ENCODE data around the gene TOLLIP. TPM values are rescaled to one million over a fixed set of nuclear protein-coding genes. Genes with fewer than 3 reads are reported as not detected.
"Not testable (repeated sequence)": the region's sequence is repeated elsewhere in the genome, so short reads cannot be mapped to it uniquely, and the experiment has no call there.

Gene TOLLIP
- total RNA-seq, 1 experiment from 2014 or later: 32.3 TPM

GRCh38 chr11:1341928-1342524, 32.6 kb upstream of the TOLLIP start:
- no peak overlapping the region for H2AFZ ChIP-seq (ENCODE audit: low read length)
- H3K36me3 Mint-ChIP-seq (ENCODE audit: insufficient read depth in 1 of 3, low read depth in 3 of 3): no peaks in the 10 kb centered on the region
- no peak overlapping the region for H2BK12ac ChIP-seq (ENCODE audit: insufficient read length, low read depth, low read length)

DNA sequence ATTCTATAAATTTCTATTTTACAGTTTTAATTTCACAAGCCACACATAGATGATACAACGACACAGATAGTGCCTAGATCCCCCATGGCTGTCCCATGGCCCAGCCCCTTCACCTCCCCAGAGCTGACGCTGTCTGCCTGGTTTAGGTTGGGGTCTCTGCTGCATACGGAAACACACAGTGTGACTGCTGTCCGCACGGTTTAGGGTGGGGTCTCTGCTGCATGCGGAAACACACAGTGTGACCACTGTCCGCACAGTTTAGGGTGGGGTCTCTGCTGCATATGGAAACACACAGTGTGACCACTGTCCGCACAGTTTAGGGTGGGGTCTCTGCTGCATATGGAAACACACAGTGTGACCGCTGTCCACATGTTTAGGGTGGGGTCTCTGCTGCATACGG, 31.8 kb upstream of the TOLLIP start:
- not testable (repeated sequence) for H3K36me3 Mint-ChIP-seq (ENCODE audit: insufficient read depth in 1 of 3, low read depth in 3 of 3); H3K27ac Mint-ChIP-seq; H2BK20ac ChIP-seq (ENCODE audit: low read depth, low read length, poor library complexity, severe bottlenecking); H3K4me1 Mint-ChIP-seq; H3K27me3 ChIP-seq (ENCODE audit: insufficient read depth, low read length); H3K4me3 Mint-ChIP-seq; H3K4me2 ChIP-seq (ENCODE audit: insufficient read depth, insufficient read length, low read length); H2BK5ac ChIP-seq (ENCODE audit: insufficient read length, low read length); H3K23me2 ChIP-seq (ENCODE audit: insufficient read length, low read depth, low read length, poor library complexity, severe bottlenecking); H2BK120ac ChIP-seq (ENCODE audit: low read depth, low read length, poor library complexity, severe bottlenecking); H3K9ac ChIP-seq (ENCODE audit: extremely low read depth, insufficient read length, low read length); H3T11ph ChIP-seq (ENCODE audit: low read length); H3K4me1 ChIP-seq (ENCODE audit: insufficient read depth, low read length); H3K9me3 Mint-ChIP-seq; H3K23ac ChIP-seq (ENCODE audit: insufficient read length, low read depth, low read length); H3K9me3 ChIP-seq (ENCODE audit: control insufficient read depth, low read depth, low read length); H3K27ac ChIP-seq (ENCODE audit: insufficient read length, low read depth, low read length); H4K20me1 ChIP-seq (ENCODE audit: control insufficient read depth, insufficient read depth, insufficient read length); H3K18ac ChIP-seq (ENCODE audit: insufficient read length, low read depth, low read length); H2AK5ac ChIP-seq (ENCODE audit: insufficient read length, low read length); H3K56ac ChIP-seq (ENCODE audit: insufficient read length, low read depth, low read length); H2BK15ac ChIP-seq (ENCODE audit: low read depth, low read length); H3K4ac ChIP-seq (ENCODE audit: low read depth, low read length); H3K79me1 ChIP-seq (ENCODE audit: insufficient read depth, low read depth, low read length, poor library complexity, severe bottlenecking); H4K8ac ChIP-seq (replicated peaks; ENCODE audit: insufficient read length, low read depth, low read length); H4K5ac ChIP-seq (ENCODE audit: insufficient read length, low read depth, low read length); H3K14ac ChIP-seq (ENCODE audit: insufficient read depth, low read length); H3K79me2 ChIP-seq (ENCODE audit: insufficient read depth, low read length); H2BK12ac ChIP-seq (ENCODE audit: insufficient read length, low read depth, low read length); H4K91ac ChIP-seq (ENCODE audit: insufficient read length, low read depth, low read length); H2AFZ ChIP-seq (ENCODE audit: low read length); DNase-seq
- peaks cover 17% of the 10 kb centered on the region for H3K27me3 Mint-ChIP-seq (ENCODE audit: low read depth)
- no CpG with 5 or more reads among the region's 10 CpGs for WGBS (ENCODE audit: extremely low coverage, insufficient read length, low lambda C conversion rate)

More at GRCh38 chr11:1341928-1342524, 32.6 kb upstream of the TOLLIP start:
- no peak overlapping the region for H2BK5ac ChIP-seq (ENCODE audit: insufficient read length, low read length)
- no peak overlapping the region for H3K56ac ChIP-seq (ENCODE audit: insufficient read length, low read depth, low read length)
- no peak overlapping the region for H2BK120ac ChIP-seq (ENCODE audit: low read depth, low read length, poor library complexity, severe bottlenecking)
- no peak overlapping the region for H4K91ac ChIP-seq (ENCODE audit: insufficient read length, low read depth, low read length)
- H3K14ac ChIP-seq (ENCODE audit: insufficient read depth, low read length): no peak overlapping the region
- no peaks in the 10 kb centered on the region for H3K23me2 ChIP-seq (ENCODE audit: insufficient read length, low read depth, low read length, poor library complexity, severe bottlenecking)
- peaks cover 6% of the 10 kb centered on the region; the same call in 1 of the 2 replicates for H3K27me3 ChIP-seq (ENCODE audit: insufficient read depth, low read length)
- H3K18ac ChIP-seq (ENCODE audit: insufficient read length, low read depth, low read length): no peak overlapping the region
- H2AK5ac ChIP-seq (ENCODE audit: insufficient read length, low read length): no peak overlapping the region
- H2BK20ac ChIP-seq (ENCODE audit: low read depth, low read length, poor library complexity, severe bottlenecking): no peak overlapping the region
- H3K4me2 ChIP-seq (ENCODE audit: insufficient read depth, insufficient read length, low read length): no peak overlapping the region
- no peak for DNase-seq
- H3K4ac ChIP-seq (ENCODE audit: low read depth, low read length): no peak overlapping the region
- H3K9me3 Mint-ChIP-seq: peaks cover 0 to 8% of the 10 kb centered on the region in 2 experiments; a peak in 3 of 5 replicates
- no peaks in the 10 kb centered on the region for H3K4me1 ChIP-seq (ENCODE audit: insufficient read depth, low read length)
- H4K8ac ChIP-seq (replicated peaks; ENCODE audit: insufficient read length, low read depth, low read length): no peak overlapping the region
- H3K79me2 ChIP-seq (ENCODE audit: insufficient read depth, low read length): no peaks in the 10 kb centered on the region
- no peak overlapping the region for H3K23ac ChIP-seq (ENCODE audit: insufficient read length, low read depth, low read length)
- H3K4me3 Mint-ChIP-seq: no peak overlapping the region
- peaks cover 15% of the 10 kb centered on the region for H3K27me3 Mint-ChIP-seq (ENCODE audit: low read depth)
- no peaks in the 10 kb centered on the region for H3K79me1 ChIP-seq (ENCODE audit: insufficient read depth, low read depth, low read length, poor library complexity, severe bottlenecking)
- no peak overlapping the region for H4K5ac ChIP-seq (ENCODE audit: insufficient read length, low read depth, low read length)
- no peak overlapping the region for H3K9ac ChIP-seq (ENCODE audit: extremely low read depth, insufficient read length, low read length)
- WGBS (ENCODE audit: extremely low coverage, insufficient read length, low lambda C conversion rate): no CpG with 5 or more reads among the region's 17 CpGs
- no peaks in the 10 kb centered on the region for H4K20me1 ChIP-seq (ENCODE audit: control insufficient read depth, insufficient read depth, insufficient read length)
- no peak overlapping the region for H3T11ph ChIP-seq (ENCODE audit: low read length)
- no peak overlapping the region for H3K27ac ChIP-seq (ENCODE audit: insufficient read length, low read depth, low read length)
- no peak overlapping the region for H3K27ac Mint-ChIP-seq
- TF ChIP-seq, protein P1, sequence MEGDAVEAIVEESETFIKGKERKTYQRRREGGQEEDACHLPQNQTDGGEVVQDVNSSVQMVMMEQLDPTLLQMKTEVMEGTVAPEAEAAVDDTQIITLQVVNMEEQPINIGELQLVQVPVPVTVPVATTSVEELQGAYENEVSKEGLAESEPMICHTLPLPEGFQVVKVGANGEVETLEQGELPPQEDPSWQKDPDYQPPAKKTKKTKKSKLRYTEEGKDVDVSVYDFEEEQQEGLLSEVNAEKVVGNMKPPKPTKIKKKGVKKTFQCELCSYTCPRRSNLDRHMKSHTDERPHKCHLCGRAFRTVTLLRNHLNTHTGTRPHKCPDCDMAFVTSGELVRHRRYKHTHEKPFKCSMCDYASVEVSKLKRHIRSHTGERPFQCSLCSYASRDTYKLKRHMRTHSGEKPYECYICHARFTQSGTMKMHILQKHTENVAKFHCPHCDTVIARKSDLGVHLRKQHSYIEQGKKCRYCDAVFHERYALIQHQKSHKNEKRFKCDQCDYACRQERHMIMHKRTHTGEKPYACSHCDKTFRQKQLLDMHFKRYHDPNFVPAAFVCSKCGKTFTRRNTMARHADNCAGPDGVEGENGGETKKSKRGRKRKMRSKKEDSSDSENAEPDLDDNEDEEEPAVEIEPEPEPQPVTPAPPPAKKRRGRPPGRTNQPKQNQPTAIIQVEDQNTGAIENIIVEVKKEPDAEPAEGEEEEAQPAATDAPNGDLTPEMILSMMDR (conservative IDR thresholded peaks at IDR 0.05): no peak
- no peaks in the 10 kb centered on the region for H3K9me3 ChIP-seq (ENCODE audit: control insufficient read depth, low read depth, low read length)
- H3K4me1 Mint-ChIP-seq: no peaks in the 10 kb centered on the region
- no peak overlapping the region for H2BK15ac ChIP-seq (ENCODE audit: low read depth, low read length)

Measured in H9 (cell line).